Measurements from ENCODE around the gene REL. TPM values are rescaled to one million over a fixed set of nuclear protein-coding genes. Genes with fewer than 3 reads are reported as not detected.

REL gene
- total and polyA plus RNA-seq, 2 of the 13 experiments (the other 11 are each of a cell fraction or from before 2014, with no cell fraction given), result 3.7 to 7.0 TPM

GRCh38 chr2:60834270-60834717, 47.1 kb upstream of the REL start:
- Histone ChIP-seq H3K27me3 (ENCODE audit: control insufficient read depth in 1 of 2, insufficient read depth in 2 of 2, low read length in 2 of 2) (peaks cover 2 to 42% of the 10 kb centered on the region in 2 experiments; a peak in 4 of 5 replicates), H3K4me2 (ENCODE audit: low read depth, low read length) (no peak overlapping the region), H4K20me1 (ENCODE audit: insufficient read depth, low read length) (no peaks in the 10 kb centered on the region), H3K4me1 (ENCODE audit: insufficient read depth, low read length) (no peaks in the 10 kb centered on the region), H3K9ac (ENCODE audit: insufficient read depth, low read depth, low read length) (no peak overlapping the region), H2AFZ (ENCODE audit: low read length) (no peak overlapping the region), H3K36me3 (replicated peaks in 1 of 2; ENCODE audit: control insufficient read depth in 1 of 2, insufficient read depth in 2 of 2, low read length in 2 of 2) (no peaks in the 10 kb centered on the region), H3K4me3 (replicated peaks in 1 of 3; ENCODE audit: insufficient read depth in 1 of 3, low read depth in 2 of 3, low read length in 3 of 3) (no peak overlapping the region), H3K9me3 (ENCODE audit: low read length) (no peaks in the 10 kb centered on the region), H3K27ac (ENCODE audit: extremely low read length, insufficient read depth, low read length) (no peak overlapping the region), H3K79me2 (ENCODE audit: insufficient read depth, low read length) (no peaks in the 10 kb centered on the region)
- no TSS peak for BruUV-seq (replicated peaks)
- intact Hi-C loops (cut with micrococcal nuclease; ENCODE audit: unreplicated experiment) (no loop called here), in situ Hi-C loops (cut with HindIII; ENCODE audit: extremely low pct_ligation_motif_present, low pct_unique_long_range_greater_than_20kb) (no loop called here)
- no peak for FAIRE-seq
- ChIA-PET CTCF (ENCODE audit: low intra/inter-chr PET ratio, low total read pairs) (no interaction called here), POLR2A (no interaction called here)
- TF ChIP-seq PTBP1 (IDR thresholded peaks at IDR 0.05; ENCODE audit: low read depth, low read length, poor library complexity, severe bottlenecking) (no peak), SMAD1 (CRISPR knock-in tag; IDR thresholded peaks at IDR 0.05; ENCODE audit: borderline replicate concordance, low read depth) (no peak), ZNF230 (CRISPR knock-in tag; IDR thresholded peaks at IDR 0.05) (no peak)
- TF ChIP-seq, protein P1, sequence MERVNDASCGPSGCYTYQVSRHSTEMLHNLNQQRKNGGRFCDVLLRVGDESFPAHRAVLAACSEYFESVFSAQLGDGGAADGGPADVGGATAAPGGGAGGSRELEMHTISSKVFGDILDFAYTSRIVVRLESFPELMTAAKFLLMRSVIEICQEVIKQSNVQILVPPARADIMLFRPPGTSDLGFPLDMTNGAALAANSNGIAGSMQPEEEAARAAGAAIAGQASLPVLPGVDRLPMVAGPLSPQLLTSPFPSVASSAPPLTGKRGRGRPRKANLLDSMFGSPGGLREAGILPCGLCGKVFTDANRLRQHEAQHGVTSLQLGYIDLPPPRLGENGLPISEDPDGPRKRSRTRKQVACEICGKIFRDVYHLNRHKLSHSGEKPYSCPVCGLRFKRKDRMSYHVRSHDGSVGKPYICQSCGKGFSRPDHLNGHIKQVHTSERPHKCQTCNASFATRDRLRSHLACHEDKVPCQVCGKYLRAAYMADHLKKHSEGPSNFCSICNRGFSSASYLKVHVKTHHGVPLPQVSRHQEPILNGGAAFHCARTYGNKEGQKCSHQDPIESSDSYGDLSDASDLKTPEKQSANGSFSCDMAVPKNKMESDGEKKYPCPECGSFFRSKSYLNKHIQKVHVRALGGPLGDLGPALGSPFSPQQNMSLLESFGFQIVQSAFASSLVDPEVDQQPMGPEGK (CRISPR knock-in tag; IDR thresholded peaks at IDR 0.05), result no peak
- 0% methylated on average over 2 of the region's 2 CpGs for WGBS (ENCODE audit: low lambda C conversion rate)
- DNase-seq (ENCODE audit: low spot score), result no peak
- ATAC-seq, result no peak

DNA sequence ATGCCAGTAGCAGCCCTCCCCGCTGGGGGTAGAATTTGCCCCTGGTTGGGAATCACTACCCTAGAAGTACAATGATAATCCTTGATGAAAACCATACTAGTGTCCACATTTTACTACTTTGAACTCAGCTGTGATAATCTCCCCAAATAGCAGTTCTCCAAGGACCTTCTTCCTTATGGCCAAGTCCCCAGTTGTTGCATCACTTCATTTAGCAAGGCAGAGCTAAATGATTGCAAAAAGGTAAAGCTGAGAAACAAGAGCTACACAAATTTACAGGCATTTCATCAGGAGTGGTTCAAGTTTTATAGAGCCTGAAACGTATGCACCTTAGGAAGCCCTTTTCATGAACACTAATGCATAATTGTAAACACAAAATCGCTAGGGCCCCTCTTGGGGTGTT, 44.9 kb upstream of the REL start:
- H3K27me3 ChIP-seq (ENCODE audit: control insufficient read depth in 1 of 2, insufficient read depth in 2 of 2, low read length in 2 of 2), result peaks cover 2 to 46% of the 10 kb centered on the region in 2 experiments; a peak in 4 of 5 replicates

More for the DNA sequence above, 44.9 kb upstream of the REL start:
- Histone ChIP-seq H3K4me1 (ENCODE audit: insufficient read depth, low read length) (no peaks in the 10 kb centered on the region), H3K9me3 (ENCODE audit: low read length) (no peaks in the 10 kb centered on the region), H3K79me2 (ENCODE audit: insufficient read depth, low read length) (no peaks in the 10 kb centered on the region), H2AFZ (ENCODE audit: low read length) (no peak overlapping the region), H4K20me1 (ENCODE audit: insufficient read depth, low read length) (no peaks in the 10 kb centered on the region), H3K9ac (ENCODE audit: insufficient read depth, low read depth, low read length) (no peak overlapping the region), H3K4me3 (replicated peaks in 1 of 3; ENCODE audit: insufficient read depth in 1 of 3, low read depth in 2 of 3, low read length in 3 of 3) (no peak overlapping the region), H3K27ac (ENCODE audit: extremely low read length, insufficient read depth, low read length) (no peak overlapping the region), H3K4me2 (ENCODE audit: low read depth, low read length) (no peak overlapping the region), H3K36me3 (replicated peaks in 1 of 2; ENCODE audit: control insufficient read depth in 1 of 2, insufficient read depth in 2 of 2, low read length in 2 of 2) (no peaks in the 10 kb centered on the region)
- no peak for ATAC-seq
- WGBS (ENCODE audit: low lambda C conversion rate), result 3% methylated on average over 3 of the region's 3 CpGs
- intact Hi-C loops (cut with micrococcal nuclease; ENCODE audit: unreplicated experiment) (no loop called here), in situ Hi-C loops (cut with HindIII; ENCODE audit: extremely low pct_ligation_motif_present, low pct_unique_long_range_greater_than_20kb) (no loop called here)
- TF ChIP-seq CENPT (CRISPR knock-in tag; IDR thresholded peaks at IDR 0.05; ENCODE audit: low read depth) (no peak), DR1 (CRISPR knock-in tag; IDR thresholded peaks at IDR 0.05) (no peak), CEBPB (IDR thresholded peaks at IDR 0.05; ENCODE audit: borderline replicate concordance, low read depth, low read length) (0 out of 2 replicates have a peak, but pooled peaks have one; percentile 15), TCF7 (IDR thresholded peaks at IDR 0.05; ENCODE audit: low read depth) (no peak)
- TF ChIP-seq, protein P2, sequence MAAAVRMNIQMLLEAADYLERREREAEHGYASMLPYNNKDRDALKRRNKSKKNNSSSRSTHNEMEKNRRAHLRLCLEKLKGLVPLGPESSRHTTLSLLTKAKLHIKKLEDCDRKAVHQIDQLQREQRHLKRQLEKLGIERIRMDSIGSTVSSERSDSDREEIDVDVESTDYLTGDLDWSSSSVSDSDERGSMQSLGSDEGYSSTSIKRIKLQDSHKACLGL (CRISPR knock-in tag; IDR thresholded peaks at IDR 0.05), result no peak
- DNase-seq (ENCODE audit: low spot score), result no peak
- ChIA-PET POLR2A (no interaction called here), CTCF (ENCODE audit: low intra/inter-chr PET ratio, low total read pairs) (no interaction called here)
- BruUV-seq (replicated peaks), result no TSS peak
- FAIRE-seq, result no peak
